HG02938 (cell line): ENCODE measurements around the gene KCNQ5.

Source experiments
- ATAC-seq: cut with Tn5 transposase; IDR thresholded peaks from one replicate; pipeline ENCODE4 v1.9.1; 2021; ENCODE audit warnings: mild to moderate bottlenecking, moderate library complexity; ENCODE audit not compliant: unreplicated experiment

KCNQ5 gene

GRCh38 chr6:73042892-73043291, 421.0 kb downstream of the KCNQ5 start:
- no peak for ATAC-seq

DNA sequence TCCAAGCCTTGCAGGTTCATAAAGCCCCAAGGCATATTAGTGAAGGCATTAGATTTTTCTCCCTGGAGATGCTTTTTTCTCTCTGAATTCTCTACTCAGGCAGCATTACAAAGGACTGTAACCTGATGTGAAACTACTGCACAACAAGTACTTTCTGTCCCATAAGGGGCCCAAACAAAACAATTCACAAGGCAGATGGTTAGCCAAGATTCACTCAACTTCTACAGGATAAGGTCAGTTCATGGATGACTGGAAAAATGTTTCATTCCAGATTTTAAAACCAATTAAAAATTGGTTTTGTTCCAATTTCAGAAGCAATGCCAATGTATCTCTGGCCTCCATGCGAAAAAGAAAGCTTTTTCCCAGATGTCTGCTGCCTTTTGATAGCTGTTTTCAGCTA, 421.6 kb downstream of the KCNQ5 start:
- no peak for ATAC-seq

DNA sequence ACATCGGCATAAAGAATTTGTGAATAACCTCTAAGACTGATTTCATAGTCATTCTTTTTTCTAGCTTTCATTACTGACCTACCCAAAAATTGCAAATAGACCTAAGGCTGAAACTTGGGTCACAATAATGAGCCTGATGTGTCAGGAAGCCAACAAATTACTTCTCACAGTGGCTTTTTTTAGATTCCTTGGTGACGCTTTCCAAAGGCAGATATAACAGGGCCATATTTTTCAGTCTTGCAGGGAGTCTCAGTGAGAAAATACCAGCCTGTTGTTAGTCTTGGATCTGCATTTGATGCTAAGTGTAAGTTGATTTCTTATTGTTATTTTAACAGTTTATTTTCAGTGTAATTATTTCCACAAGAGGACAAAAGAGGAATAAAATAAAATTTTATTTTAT, 423.7 kb downstream of the KCNQ5 start:
- ATAC-seq, result no peak

- no peak for ATAC-seq
Observed at GRCh38 chr6:73047801-73048200, 425.9 kb downstream of the KCNQ5 start.

- no peak for ATAC-seq
Observed at GRCh38 chr6:73049971-73050594, 428.2 kb downstream of the KCNQ5 start.

DNA sequence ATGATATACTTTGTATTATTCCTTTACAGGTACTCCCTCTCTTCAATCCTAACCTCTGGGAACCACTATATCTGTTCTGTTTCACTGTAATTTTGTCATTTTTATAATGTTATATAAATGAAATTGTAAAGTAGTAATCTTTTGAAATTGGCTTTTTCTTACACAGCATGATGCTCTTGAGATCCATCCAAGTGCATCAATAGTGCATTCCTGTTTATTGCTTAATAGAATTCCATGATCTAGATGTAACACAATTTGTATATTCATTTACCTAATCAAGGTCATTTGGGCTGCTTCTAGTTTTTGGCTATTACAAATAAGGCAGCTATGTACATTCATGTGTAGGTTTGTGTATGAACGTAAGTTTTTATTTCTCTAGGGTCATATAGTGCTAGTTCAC, 428.8 kb downstream of the KCNQ5 start:
- ATAC-seq, result no peak

DNA sequence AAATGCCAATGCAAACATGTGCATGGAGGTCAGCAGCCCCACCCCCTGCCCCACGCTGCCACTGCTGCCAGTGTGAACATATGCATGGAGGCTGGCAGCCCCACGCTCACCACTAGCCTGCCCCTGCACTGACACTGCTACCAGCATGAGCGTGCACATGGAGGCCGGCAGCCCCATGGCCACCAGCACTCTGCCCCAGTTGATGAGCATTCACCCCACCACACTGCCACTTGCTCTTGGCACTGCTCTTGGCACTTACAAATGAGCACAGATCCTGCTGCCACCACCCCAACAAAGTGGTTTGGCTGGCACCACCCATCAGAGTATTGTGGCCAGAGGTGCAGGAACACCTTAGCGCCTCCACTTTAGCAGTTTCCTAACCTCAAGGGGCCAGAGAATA, 429.3 kb downstream of the KCNQ5 start:
- no peak for ATAC-seq

- no peak for ATAC-seq
Observed at GRCh38 chr6:73054958-73055357, 433.1 kb downstream of the KCNQ5 start.

- no peak for ATAC-seq
Observed at GRCh38 chr6:73058736-73059135, 436.9 kb downstream of the KCNQ5 start.

GRCh38 chr6:73062130-73062529, 440.3 kb downstream of the KCNQ5 start:
- no peak for ATAC-seq

- no peak for ATAC-seq
Observed at GRCh38 chr6:73062837-73063236, 441.0 kb downstream of the KCNQ5 start.

DNA sequence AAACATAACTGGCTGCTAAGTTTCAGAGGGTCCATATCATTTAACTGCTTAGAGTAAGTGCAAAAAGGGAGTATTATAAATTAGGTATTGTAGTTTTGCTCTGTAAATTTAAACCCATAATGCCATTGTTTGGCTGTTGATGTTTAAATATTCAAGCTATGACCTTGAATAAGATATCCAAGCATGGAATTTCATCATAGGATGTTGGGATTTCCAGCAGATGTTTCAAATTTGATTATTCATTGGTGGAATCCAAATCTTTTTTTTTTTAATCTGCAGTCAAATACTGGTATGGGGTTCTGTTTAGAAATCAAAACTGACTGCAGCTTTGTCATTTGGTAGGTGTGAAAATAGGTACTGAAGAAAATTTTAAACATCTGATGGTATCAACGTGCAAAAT, 442.4 kb downstream of the KCNQ5 start:
- ATAC-seq, result no peak

GRCh38 chr6:73073238-73073637, 451.4 kb downstream of the KCNQ5 start:
- no peak for ATAC-seq

- no peak for ATAC-seq
Observed at GRCh38 chr6:73074175-73074574, 452.3 kb downstream of the KCNQ5 start.

GRCh38 chr6:73076211-73076954, 454.5 kb downstream of the KCNQ5 start:
- no peak for ATAC-seq

DNA sequence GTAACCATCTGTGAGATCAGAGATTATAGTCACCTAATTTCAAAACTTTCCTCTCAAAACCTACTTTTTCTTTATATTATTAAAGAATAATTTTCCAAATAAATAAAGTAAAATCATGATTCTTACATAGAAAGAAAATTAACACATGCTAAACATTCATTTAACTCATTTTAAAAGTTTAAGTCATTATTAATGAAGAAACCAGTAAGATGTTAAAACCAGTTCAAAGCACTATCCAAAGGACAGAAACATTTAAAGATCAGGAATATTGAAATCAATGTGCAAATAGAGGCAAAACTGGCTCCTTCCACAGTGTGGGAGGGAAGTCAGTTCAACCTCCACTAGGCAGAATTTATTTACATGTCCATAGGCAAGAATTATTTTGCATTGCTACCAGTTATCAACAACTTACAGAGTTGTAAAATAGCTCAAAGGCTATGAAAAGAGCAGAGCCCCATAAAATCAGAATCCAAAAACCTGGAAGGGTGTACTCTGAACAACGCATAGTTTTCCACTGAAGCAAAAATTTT, 456.5 kb downstream of the KCNQ5 start:
- ATAC-seq, result no peak

- ATAC-seq, result no peak
Observed at GRCh38 chr6:73078908-73079610, 457.2 kb downstream of the KCNQ5 start.

- no peak for ATAC-seq
Observed at GRCh38 chr6:73079611-73079955, 457.7 kb downstream of the KCNQ5 start.

- ATAC-seq, result peak; percentile 57
Observed at GRCh38 chr6:73079978-73080377, 458.1 kb downstream of the KCNQ5 start.

GRCh38 chr6:73081955-73082354, 460.1 kb downstream of the KCNQ5 start:
- no peak for ATAC-seq

GRCh38 chr6:73083886-73084285, 462.0 kb downstream of the KCNQ5 start:
- no peak for ATAC-seq

DNA sequence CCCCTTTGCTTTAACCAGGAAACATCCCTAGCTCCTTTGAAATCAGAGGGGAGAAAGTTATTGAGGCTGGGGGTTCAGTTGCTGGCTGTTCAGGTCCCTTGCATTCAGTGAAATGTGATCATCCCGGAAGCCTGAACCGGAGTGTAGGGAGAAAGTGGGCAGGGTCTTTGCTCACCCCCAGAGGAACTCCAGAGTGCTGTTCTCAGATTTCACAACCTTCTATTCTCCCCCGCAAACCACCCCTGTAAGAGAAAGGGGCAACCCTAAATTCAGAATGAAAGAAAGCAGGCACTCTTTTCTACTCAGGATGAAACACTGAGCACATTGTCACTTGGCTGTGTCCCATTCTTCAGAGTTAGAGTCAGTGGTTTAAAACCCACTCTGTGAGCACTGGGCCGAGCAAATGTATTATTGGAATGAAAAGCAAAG, 463.6 kb downstream of the KCNQ5 start:
- ATAC-seq, result no peak
